HepG2 (cell line): ENCODE results near the gene OR2L8. TPM values are rescaled to one million over a fixed set of nuclear protein-coding genes. Genes with fewer than 3 reads are reported as not detected.

Experiments used
- ATAC-seq: fragments of 200-7000 bp; cut with Tn5 transposase; 3 replicates; pipeline ENCODE4 v1.9.1; 2020; ENCODE audit warnings: mild to moderate bottlenecking, moderate library complexity
- BruUV-seq: library from RNA; stranded (reverse); fragments of 400-500 nt; replicated peaks from 2 replicates; lab custom pipeline; 2021; lab: Mats Ljungman, UMichigan
- CTCF ChIA-PET: fragments of 300-600 bp; formaldehyde crosslinking; extraction: SDS; loops from one replicate; lab custom pipeline; 2021; ENCODE audit warnings: low total read pairs, inconsistent platforms, low intra/inter-chr PET ratio; lab: Yijun Ruan, JAX
- POLR2A ChIA-PET: fragments of 350-600 bp; sonication (Branson Sonifier 250); formaldehyde crosslinking; loops from one replicate; lab custom pipeline; 2020; ENCODE audit warnings: antibody characterized with exemption, inconsistent platforms; lab: Yijun Ruan, JAX
- DNase-seq: peaks from one replicate; pipeline ENCODE4 v3.0.0-alpha.2; 2015; ENCODE audit warnings: low spot score
- FAIRE-seq: peaks from 3 replicates; lab custom pipeline; 2011; peaks lifted over from hg19 to GRCh38; lab: Jason Lieb, UNC
- H2AFZ ChIP-seq: one replicate; pipeline ENCODE4 v1.6.1; 2011; ENCODE audit warnings: low read length, inconsistent platforms
- H3K27ac ChIP-seq: fragments of 300-600 bp; 3 replicates; pipeline ENCODE4 v1.8.0; 2011; ENCODE audit warnings: mixed run types, mild to moderate bottlenecking, mixed read lengths, low read length, inconsistent platforms; ENCODE audit not compliant: insufficient read depth; ENCODE audit errors: extremely low read length
- H3K27me3 ChIP-seq, 2 experiments: fragments of 200-600 bp in 1 of 2; 2 replicates in 1 of 2; 3 replicates in 1 of 2; pipeline versions ENCODE4 v1.6.0 to v1.8.0; 2011; ENCODE audit warnings: low read length in 2 of 2, mild to moderate bottlenecking in 2 of 2, moderate library complexity in 2 of 2, inconsistent platforms in 1 of 2; ENCODE audit not compliant: insufficient read depth in 2 of 2, control insufficient read depth in 1 of 2
- H3K36me3 ChIP-seq, 2 experiments: fragments of 200-600 bp in 1 of 2; replicated peaks in 1 of 2; 2 replicates in 1 of 2; 3 replicates in 1 of 2; pipeline versions ENCODE4 v1.5.1 to v1.8.0; 2011; ENCODE audit warnings: low read length in 2 of 2, inconsistent platforms in 1 of 2; ENCODE audit not compliant: insufficient read depth in 2 of 2, control insufficient read depth in 1 of 2
- H3K4me1 ChIP-seq: 2 replicates; pipeline ENCODE4 v1.5.1; 2012; ENCODE audit warnings: low read length, inconsistent platforms; ENCODE audit not compliant: insufficient read depth
- H3K4me2 ChIP-seq: 2 replicates; pipeline ENCODE4 v1.6.0; 2011; ENCODE audit warnings: low read depth, low read length, inconsistent platforms
- H3K4me3 ChIP-seq, 3 experiments: fragments of 200-600 bp in 1 of 3; sonication (generic), shearing (Covaris generic) in 1 of 3; replicated peaks in 1 of 3; 2 replicates each; pipeline ENCODE4 v1.5.1; 2011 to 2016; ENCODE audit warnings: low read length in 3 of 3, inconsistent platforms in 2 of 3, low read depth in 2 of 3, mild to moderate bottlenecking in 2 of 3, control low read depth in 1 of 3, mixed read lengths in 1 of 3; ENCODE audit not compliant: insufficient read depth in 1 of 3
- H3K79me2 ChIP-seq: one replicate; pipeline ENCODE4 v1.6.1; 2011; ENCODE audit warnings: low read length, inconsistent platforms; ENCODE audit not compliant: insufficient read depth
- H3K9ac ChIP-seq: 2 replicates; pipeline ENCODE4 v1.6.0; 2011; ENCODE audit warnings: mild to moderate bottlenecking, low read depth, low read length, inconsistent platforms; ENCODE audit not compliant: insufficient read depth
- H3K9me3 ChIP-seq: 2 replicates; pipeline ENCODE4 v1.5.1; 2012; ENCODE audit warnings: mild to moderate bottlenecking, low read length
- H4K20me1 ChIP-seq: 2 replicates; pipeline ENCODE4 v1.6.0; 2011; ENCODE audit warnings: inconsistent platforms, mild to moderate bottlenecking, low read length, moderate library complexity; ENCODE audit not compliant: insufficient read depth
- GABPA ChIP-seq, 2 experiments: IDR thresholded peaks; 2 replicates each; pipeline ENCODE4 v1.6.1; 2011 to 2016; ENCODE audit warnings: low read depth in 2 of 2, low read length in 1 of 2, missing biosample characterization in 1 of 2, missing genetic modification characterization in 1 of 2
- KMT2B ChIP-seq: IDR thresholded peaks from 2 replicates; pipeline ENCODE4 v1.6.1; 2016; ENCODE audit warnings: missing genetic modification reagents, missing compliant biosample characterization
- MTA1 ChIP-seq: sonication (generic); formaldehyde crosslinking; IDR thresholded peaks from 2 replicates; pipeline ENCODE4 v1.4.0; 2020; ENCODE audit warnings: missing genetic modification reagents, mild to moderate bottlenecking, borderline replicate concordance
- NCOA1 ChIP-seq: sonication (generic); formaldehyde crosslinking; IDR thresholded peaks from 2 replicates; pipeline ENCODE4 v1.9.0; 2021; ENCODE audit warnings: missing genetic modification reagents
- SP140L ChIP-seq: sonication (generic); formaldehyde crosslinking; IDR thresholded peaks from 2 replicates; pipeline ENCODE4 v1.4.0; 2020; ENCODE audit warnings: missing genetic modification reagents, borderline replicate concordance
- TCF7L2 ChIP-seq: IDR thresholded peaks from 2 replicates; pipeline ENCODE4 v1.6.1; 2011; ENCODE audit warnings: mild to moderate bottlenecking, low read depth, low read length, moderate library complexity
- ZBTB3 ChIP-seq: sonication (generic); formaldehyde crosslinking; IDR thresholded peaks from 2 replicates; pipeline ENCODE4 v1.4.0; 2020; ENCODE audit warnings: low read depth, mild to moderate bottlenecking, moderate library complexity, missing genetic modification reagents, borderline replicate concordance
- ZNF646 ChIP-seq: sonication (generic); formaldehyde crosslinking; IDR thresholded peaks from 2 replicates; pipeline ENCODE4 v1.9.0; 2021; ENCODE audit warnings: mild to moderate bottlenecking, missing genetic modification reagents
- WGBS: methylation state at CpG from one replicate; pipeline ENCODE4 v1.1.6; 2017; ENCODE audit warnings: low lambda C conversion rate; 5-methylcytosine and 5-hydroxymethylcytosine counted together
- in situ Hi-C: cut with HindIII; loops from 2 replicates; pipeline ENCODE4 v1.10.0; 2017; ENCODE audit warnings: low pct_unique_long_range_greater_than_20kb; ENCODE audit not compliant: extremely low pct_ligation_motif_present
- intact Hi-C: fragments of 100-400 bp; cut with micrococcal nuclease; formaldehyde crosslinking; loops from one replicate; pipeline ENCODE4 v1.10.0; 2022; ENCODE audit not compliant: unreplicated experiment
- polyA plus RNA-seq, 8 experiments: library from polyadenylated mRNA; depleted of rRNA in 3 of 8; stranded (reverse) in 7 of 8; unstranded in 1 of 8; fragments of >200 nt; fragmentation: Illumina TruSeq in 4 of 8; extraction: Trizol in 4 of 8; gene quantifications; 2 replicates each; pipeline versions ENCODE4 v1.2.1 to v1.2.3, GENCODE V29; 2011 to 2016; ENCODE audit warnings: low read depth in 4 of 8, missing spikeins in 1 of 8, mixed read lengths in 1 of 8; ENCODE audit not compliant: insufficient read depth in 1 of 8
- total RNA-seq, 5 experiments: library from RNA; depleted of rRNA; stranded (reverse); fragments of >200 nt; fragmentation: Illumina TruSeq; extraction: Trizol; gene quantifications; 2 replicates each; pipeline ENCODE4 v1.2.3, GENCODE V29; 2016; ENCODE audit warnings: low read depth in 1 of 5
- TF ChIP-seq, protein P1 (sequence below): sonication (generic); formaldehyde crosslinking; IDR thresholded peaks from 2 replicates; pipeline ENCODE4 v1.8.1; 2023; ENCODE audit warnings: mild to moderate bottlenecking, missing genetic modification reagents

The OR2L8 gene
- total and polyA plus RNA-seq, 2 of the 13 experiments (the other 11 are each of a cell fraction or from before 2014, with no cell fraction given) = not detected

GRCh38 chr1:247924868-247925267 is 23.8 kb upstream of the OR2L8 start, which contains the start of gene OR2AJ1:
TSS of gene OR2AJ1 (plus strand) at chr1:247924889. CDS start at chr1:247933769, 8,880 bp downstream.
- Histone ChIP-seq H4K20me1 (no peaks in the 10 kb centered on the region), H3K4me3 (no peak within 1 kb of the TSS), H3K27me3 (no peaks in the 10 kb centered on the region), H3K79me2 (no peaks in the 10 kb centered on the region), H3K9me3 (peaks cover 25% of the 10 kb centered on the region), H3K27ac (no peak within 1 kb of the TSS), H3K4me2 (no peak within 1 kb of the TSS), H3K9ac (no peak within 1 kb of the TSS), H3K4me1 (no peaks in the 10 kb centered on the region), H3K36me3 (no peaks in the 10 kb centered on the region), H2AFZ (no peak within 1 kb of the TSS)
- TF ChIP-seq, protein P1, sequence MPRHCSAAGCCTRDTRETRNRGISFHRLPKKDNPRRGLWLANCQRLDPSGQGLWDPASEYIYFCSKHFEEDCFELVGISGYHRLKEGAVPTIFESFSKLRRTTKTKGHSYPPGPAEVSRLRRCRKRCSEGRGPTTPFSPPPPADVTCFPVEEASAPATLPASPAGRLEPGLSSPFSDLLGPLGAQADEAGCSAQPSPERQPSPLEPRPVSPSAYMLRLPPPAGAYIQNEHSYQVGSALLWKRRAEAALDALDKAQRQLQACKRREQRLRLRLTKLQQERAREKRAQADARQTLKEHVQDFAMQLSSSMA (CRISPR knock-in tag) = no peak
- TF ChIP-seq NCOA1 (CRISPR knock-in tag) (no peak), GABPA (IDR thresholded peaks at IDR 0.05; ENCODE audit: low read depth, low read length) (no peak), GABPA (CRISPR knock-in tag; IDR thresholded peaks at IDR 0.05; ENCODE audit: low read depth) (no peak), ZBTB3 (CRISPR knock-in tag) (no peak), SP140L (no peak), MTA1 (CRISPR knock-in tag) (no peak), ZNF646 (no peak), TCF7L2 (no peak), KMT2B (CRISPR knock-in tag) (no peak)
- DNase-seq = no peak
- FAIRE-seq = no peak
- ATAC-seq = no peak
- no TSS peak for BruUV-seq
- WGBS = 45% methylated on average over 9 of the region's 9 CpGs
- intact Hi-C loops (no loop called here), in situ Hi-C loops (no loop called here)
- ChIA-PET POLR2A (no interaction called here), CTCF (no interaction called here)
